ENCODE results near the gene CD74. TPM values are rescaled to one million over a fixed set of nuclear protein-coding genes. Genes with fewer than 3 reads are reported as not detected.

CD74 gene
- total and polyA plus RNA-seq, 2 of the 13 experiments (the other 11 are each of a cell fraction or from before 2014, with no cell fraction given) = 34.1 to 84.4 TPM

- TF ChIP-seq TFDP1 (CRISPR knock-in tag; IDR thresholded peaks at IDR 0.05; ENCODE audit: borderline replicate concordance) = no peak
- TF ChIP-seq MAZ (IDR thresholded peaks at IDR 0.05; ENCODE audit: borderline replicate concordance, low read depth, low read length) = no peak
- no peak for TF ChIP-seq MAZ (CRISPR knock-in tag; IDR thresholded peaks at IDR 0.05; ENCODE audit: low read depth)
- TF ChIP-seq, protein P1, sequence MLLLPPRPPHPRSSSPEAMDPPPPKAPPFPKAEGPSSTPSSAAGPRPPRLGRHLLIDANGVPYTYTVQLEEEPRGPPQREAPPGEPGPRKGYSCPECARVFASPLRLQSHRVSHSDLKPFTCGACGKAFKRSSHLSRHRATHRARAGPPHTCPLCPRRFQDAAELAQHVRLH (CRISPR knock-in tag; IDR thresholded peaks at IDR 0.05; ENCODE audit: borderline replicate concordance, low read depth) = no peak
- TF ChIP-seq SAP130 (CRISPR knock-in tag; IDR thresholded peaks at IDR 0.05; ENCODE audit: low read depth) = peak; percentile 59
- TF ChIP-seq THAP11 (CRISPR knock-in tag; IDR thresholded peaks at IDR 0.05) = peak; percentile 64
- no peak for TF ChIP-seq ZNF33A (CRISPR knock-in tag; IDR thresholded peaks at IDR 0.05; ENCODE audit: borderline replicate concordance)
- TF ChIP-seq PLSCR1 (CRISPR knock-in tag; IDR thresholded peaks at IDR 0.05; ENCODE audit: borderline replicate concordance) = no peak
- TF ChIP-seq ZNF142 (CRISPR knock-in tag; IDR thresholded peaks at IDR 0.05) = 0 out of 2 replicates have a peak, but pooled peaks have one; percentile 19
- no peak for TF ChIP-seq ATF1 (CRISPR knock-in tag; IDR thresholded peaks at IDR 0.05)
- no peak for TF ChIP-seq ZFP82 (CRISPR knock-in tag; IDR thresholded peaks at IDR 0.05; ENCODE audit: borderline replicate concordance)
- TF ChIP-seq ZNF670 (CRISPR knock-in tag; IDR thresholded peaks at IDR 0.05; ENCODE audit: borderline replicate concordance) = no peak
- TF ChIP-seq FIP1L1 (IDR thresholded peaks at IDR 0.05; ENCODE audit: borderline replicate concordance, insufficient read depth, low read depth, low read length) = no peak
- no peak for TF ChIP-seq ZNF317 (CRISPR knock-in tag; IDR thresholded peaks at IDR 0.05)
- no peak for TF ChIP-seq PITX1 (CRISPR knock-in tag; IDR thresholded peaks at IDR 0.05)
- TF ChIP-seq HNF4A (CRISPR knock-in tag; IDR thresholded peaks at IDR 0.05) = peak; percentile 65
- TF ChIP-seq BRCA1 (CRISPR knock-in tag; IDR thresholded peaks at IDR 0.05) = no peak
- TF ChIP-seq ZNF574 (CRISPR knock-in tag; IDR thresholded peaks at IDR 0.05) = no peak; the same call in 1 of the 2 replicates
Observed at GRCh38 chr5:150428106-150428876, 15.6 kb upstream of the CD74 start (continued).

Data from HepG2 (cell line).